Measurements from ENCODE around the gene NTRK1. TPM values are rescaled to one million over a fixed set of nuclear protein-coding genes. Genes with fewer than 3 reads are reported as not detected.

The NTRK1 gene
- total and polyA plus RNA-seq, 2 of the 4 experiments (the other 2 are of a cell fraction): not detected

DNA sequence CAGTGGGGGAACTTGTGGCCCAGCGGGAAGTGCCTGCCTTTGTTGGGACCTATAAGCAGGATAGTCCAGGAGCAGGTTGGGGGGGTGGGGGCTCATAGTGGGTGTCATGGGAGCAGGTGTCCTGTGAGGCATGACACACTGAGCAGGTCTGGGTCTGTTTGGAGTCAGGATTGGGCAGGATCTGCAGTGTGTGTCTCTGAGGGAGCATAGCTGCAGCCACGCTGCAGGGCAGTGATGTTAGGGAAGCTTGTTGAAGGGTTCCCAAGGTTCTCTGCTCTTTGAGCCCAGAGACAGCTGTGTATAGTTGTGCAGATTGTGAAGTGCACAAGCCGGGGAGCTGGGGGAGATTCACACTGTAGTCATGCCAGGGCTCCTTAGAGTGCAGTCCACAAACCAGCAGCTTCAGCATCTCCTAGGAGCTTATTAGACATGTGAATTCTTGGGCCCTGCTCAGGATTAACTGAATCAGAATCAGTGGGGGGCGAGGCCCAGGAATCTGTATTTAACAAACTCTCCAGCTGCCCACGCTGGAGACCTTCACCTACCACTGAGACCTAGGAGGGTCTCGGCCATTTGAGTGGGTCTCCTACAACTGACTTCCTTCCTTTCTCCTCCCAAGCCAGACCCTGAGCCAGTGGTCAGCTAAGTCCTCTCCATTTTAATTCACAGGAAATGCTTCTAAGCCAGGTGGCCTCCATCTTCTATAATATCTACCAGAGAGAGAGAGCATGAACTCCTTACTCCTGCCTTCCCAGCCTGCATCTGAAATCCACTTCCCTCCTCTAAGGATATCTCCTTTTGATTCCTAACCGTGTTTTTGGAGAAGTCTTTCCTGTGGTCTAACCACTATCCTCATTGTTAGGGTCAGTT lies 12.8 kb upstream of the NTRK1 start (continued):
- TF ChIP-seq, protein P1, sequence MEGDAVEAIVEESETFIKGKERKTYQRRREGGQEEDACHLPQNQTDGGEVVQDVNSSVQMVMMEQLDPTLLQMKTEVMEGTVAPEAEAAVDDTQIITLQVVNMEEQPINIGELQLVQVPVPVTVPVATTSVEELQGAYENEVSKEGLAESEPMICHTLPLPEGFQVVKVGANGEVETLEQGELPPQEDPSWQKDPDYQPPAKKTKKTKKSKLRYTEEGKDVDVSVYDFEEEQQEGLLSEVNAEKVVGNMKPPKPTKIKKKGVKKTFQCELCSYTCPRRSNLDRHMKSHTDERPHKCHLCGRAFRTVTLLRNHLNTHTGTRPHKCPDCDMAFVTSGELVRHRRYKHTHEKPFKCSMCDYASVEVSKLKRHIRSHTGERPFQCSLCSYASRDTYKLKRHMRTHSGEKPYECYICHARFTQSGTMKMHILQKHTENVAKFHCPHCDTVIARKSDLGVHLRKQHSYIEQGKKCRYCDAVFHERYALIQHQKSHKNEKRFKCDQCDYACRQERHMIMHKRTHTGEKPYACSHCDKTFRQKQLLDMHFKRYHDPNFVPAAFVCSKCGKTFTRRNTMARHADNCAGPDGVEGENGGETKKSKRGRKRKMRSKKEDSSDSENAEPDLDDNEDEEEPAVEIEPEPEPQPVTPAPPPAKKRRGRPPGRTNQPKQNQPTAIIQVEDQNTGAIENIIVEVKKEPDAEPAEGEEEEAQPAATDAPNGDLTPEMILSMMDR (conservative IDR thresholded peaks at IDR 0.05; ENCODE audit: low read depth, low read length): no peak
